Mucosa of gallbladder (tissue), 1 donor: ENCODE results near the gene WDR70. TPM values are rescaled to one million over a fixed set of nuclear protein-coding genes. Genes with fewer than 3 reads are reported as not detected.

Source experiments
- DNase-seq: peaks from one replicate; pipeline ENCODE4 v3.0.0-alpha.2; 2020; ENCODE audit warnings: low spot score
- total RNA-seq: library from RNA; stranded (reverse); gene quantifications from one replicate; pipeline ENCODE4 v1.2.1, GENCODE V29; 2021
- donor health status: DM: no; HTN: no; CAD: no.

The WDR70 gene
- total RNA-seq, 1 donor from 2014 or later, result 26.7 TPM

DNA sequence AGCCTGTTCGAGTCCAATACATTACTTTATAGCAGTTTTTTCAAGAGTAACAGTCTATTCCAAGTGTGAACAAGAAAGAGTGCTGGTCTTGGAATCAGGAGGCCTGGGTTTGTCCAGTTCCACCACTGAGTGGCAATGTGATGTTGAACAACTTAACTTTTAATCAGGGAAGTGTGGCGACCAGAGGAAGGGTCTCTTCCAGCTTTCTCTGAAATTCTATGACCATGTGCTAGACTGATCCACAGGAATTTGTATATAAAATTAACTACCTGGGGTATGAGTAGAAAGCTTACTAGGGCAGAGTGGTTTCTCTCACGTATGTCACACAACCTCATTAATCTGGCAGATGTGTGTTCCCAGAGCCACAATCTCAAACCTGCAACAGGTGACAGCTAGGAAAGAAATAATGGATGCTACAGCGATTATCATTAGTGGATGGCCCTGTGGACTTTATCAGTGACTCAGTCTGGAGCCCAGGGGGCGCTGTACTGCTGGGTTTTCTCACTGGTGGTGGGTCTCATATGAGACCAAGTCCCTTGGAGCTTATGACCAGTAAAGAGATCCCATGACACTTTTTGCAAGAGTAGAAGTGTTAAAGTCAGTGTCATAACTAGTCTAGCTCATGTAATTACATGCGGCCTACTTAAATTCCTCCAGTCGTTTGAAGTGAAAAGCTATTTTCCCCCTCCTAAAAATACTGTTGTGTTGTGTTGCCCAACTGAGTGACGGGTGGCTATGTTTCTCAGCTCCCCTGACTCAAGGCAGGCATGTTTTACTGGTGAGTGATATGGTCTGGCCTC lies 344.2 kb downstream of the WDR70 start:
- DNase-seq, result no peak

- no peak for DNase-seq
These were observed 345.4 kb downstream of the WDR70 start for GRCh38 chr5:37724395-37725125.

GRCh38 chr5:37725185-37725584 lies 346.1 kb downstream of the WDR70 start:
- DNase-seq, result no peak

GRCh38 chr5:37727238-37727637 lies 348.1 kb downstream of the WDR70 start:
- DNase-seq, result no peak

- DNase-seq, result no peak
These were observed 351.9 kb downstream of the WDR70 start for GRCh38 chr5:37730896-37731455.

DNA sequence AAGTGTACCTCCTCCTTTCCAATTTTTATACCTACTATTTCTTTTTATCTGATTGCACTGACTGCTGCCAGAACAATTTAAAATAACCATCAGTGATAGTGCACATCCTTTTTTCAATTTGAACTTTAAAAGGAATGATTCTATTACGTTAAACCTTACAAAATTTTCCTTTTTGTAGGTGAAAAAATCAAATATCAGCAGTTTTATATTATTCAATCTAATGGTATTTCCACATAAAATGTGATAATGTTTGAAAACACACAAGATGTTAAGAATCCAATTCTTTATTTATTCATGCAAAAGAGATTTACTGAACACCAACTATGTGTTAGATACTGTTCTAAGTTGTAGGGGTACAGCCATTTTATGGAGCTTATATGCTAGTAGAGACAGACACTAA lies 355.0 kb downstream of the WDR70 start:
- DNase-seq, result no peak

- no peak for DNase-seq
These were observed 356.7 kb downstream of the WDR70 start for GRCh38 chr5:37735649-37736347.

- DNase-seq, result no peak
These were observed 357.3 kb downstream of the WDR70 start for GRCh38 chr5:37736397-37736796.

DNA sequence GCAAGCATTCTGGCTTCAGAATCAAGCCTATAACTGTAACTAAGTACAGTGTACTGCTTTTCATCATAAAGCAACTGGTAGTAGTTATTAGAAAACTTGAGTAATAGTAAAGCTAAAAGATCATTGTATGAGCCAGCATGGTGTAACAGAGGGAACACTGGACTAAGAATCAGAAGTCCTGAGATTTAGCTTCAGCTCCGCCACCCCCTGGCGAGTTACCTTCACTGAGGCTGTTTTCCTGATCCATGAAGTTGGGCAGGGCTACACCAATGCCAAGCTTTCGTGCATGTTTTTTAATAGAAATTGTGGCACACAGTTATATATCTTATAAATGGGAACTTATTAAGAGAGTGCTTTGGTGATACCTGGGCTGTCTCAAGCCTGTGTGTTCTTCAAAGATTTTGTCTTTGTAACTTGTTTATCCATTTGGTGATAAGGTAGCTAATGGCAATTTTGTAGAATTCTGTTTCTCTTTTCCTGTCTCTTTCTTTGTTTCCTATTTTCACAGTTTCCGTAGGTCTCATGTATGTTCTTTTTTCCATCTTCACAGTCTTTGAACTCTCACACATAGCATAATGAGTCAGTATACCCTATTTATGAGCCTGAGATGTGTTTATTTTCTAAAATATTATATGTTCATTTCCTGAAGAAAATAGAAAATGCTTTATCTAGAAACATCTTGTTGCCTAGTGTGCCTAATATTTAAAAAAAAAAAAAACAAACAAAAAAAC lies 358.4 kb downstream of the WDR70 start:
- DNase-seq, result no peak

GRCh38 chr5:37738057-37738691 lies 359.1 kb downstream of the WDR70 start:
- DNase-seq, result no peak

GRCh38 chr5:37738865-37739488 lies 359.9 kb downstream of the WDR70 start:
- no peak for DNase-seq

DNA sequence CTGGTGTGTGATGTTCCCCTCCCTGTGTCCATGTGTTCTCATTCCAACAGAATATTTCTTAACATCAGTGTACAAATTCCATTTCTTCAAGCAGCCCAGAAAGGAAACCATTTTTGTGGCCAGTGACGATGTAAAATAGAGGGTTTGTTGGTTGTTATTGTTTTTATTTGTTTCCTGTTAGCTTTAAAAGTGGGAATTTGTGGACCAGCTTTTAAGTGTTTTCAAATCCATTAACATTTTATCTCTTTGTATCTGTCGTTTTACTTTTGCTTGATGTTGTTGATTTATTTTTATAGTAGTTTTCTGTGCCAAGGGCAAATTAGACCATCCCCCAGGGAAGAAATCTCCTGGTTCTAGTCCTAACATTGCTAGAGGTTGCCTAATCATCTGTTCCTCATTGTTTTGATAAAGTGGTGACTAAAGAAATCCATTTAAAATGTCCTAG lies 360.7 kb downstream of the WDR70 start:
- no peak for DNase-seq

DNA sequence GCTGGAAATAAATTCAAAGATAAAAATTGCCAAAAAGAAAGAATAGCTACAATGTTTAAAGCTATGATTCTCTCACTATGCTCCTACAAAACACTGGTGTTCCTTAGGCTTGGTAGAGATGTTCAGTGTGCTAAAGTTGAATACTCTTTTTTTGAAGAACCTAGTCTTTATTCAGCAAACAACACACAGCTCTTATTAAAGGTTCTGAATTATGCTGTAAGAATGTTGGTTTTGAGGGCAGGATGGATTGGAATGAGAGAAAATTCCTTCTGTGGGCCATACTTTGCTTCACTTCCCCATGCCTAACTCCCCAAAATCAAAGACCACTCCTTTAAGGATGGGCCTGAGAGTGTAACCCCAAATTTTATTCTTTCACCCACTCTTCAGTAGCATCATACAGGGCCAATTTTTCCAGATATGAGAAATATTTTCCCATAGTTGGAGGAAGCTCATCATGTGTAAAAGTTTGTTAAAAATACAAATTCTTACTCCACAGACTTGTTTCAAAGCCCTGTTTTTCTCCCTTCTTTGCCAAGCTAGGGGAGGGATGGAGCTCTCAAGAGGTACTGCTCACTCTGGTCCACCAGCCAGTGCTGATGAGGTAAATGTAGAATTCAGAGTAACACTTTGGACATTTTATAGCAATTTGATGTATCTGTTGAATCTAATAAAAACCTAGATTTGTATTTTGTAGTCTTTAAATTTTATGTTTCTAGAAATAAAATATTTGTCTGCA lies 361.4 kb downstream of the WDR70 start:
- DNase-seq, result no peak

- no peak for DNase-seq
These were observed 363.0 kb downstream of the WDR70 start for GRCh38 chr5:37742111-37742510.

DNA sequence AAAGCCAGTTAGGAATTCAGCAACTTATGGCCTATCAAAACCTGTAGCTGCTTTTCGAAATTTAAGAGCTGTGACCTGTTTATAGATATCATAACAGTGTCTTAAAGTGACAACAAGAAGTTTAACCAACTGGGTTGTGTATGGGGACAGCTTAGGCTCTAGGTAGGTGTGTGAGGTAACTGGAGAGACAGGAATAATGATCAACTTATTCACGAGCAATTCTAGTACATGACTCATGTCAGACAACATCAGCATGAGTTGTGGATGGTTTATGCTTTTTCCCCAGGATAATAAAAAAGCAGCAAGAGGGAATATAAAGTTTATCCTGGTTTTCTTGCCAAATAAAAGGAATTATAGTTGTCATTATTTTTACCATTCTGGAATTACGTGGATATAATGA lies 372.1 kb downstream of the WDR70 start:
- DNase-seq, result no peak

- no peak for DNase-seq
These were observed 375.9 kb downstream of the WDR70 start for GRCh38 chr5:37754976-37755375.

DNA sequence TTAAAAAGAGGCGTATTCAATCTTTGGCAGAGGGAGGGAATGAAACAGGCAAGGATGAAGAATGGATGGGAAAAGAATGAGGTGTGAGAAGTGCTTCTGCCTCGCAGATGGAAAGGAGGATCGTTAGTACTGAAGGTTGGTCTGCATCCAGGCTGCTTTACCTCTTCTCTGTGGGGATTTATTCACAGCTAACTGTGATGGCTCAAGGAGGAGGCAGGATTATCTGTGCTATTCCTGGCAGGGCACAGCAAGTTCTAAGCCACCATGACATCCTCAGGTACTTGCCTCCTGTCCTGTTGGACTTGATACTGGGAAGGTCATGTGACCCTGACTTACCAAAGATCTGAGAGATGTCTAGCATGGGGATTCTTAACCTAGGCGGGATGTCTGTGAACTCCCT lies 376.5 kb downstream of the WDR70 start:
- no peak for DNase-seq

- no peak for DNase-seq
These were observed 377.1 kb downstream of the WDR70 start for GRCh38 chr5:37756248-37756647.

- no peak for DNase-seq
These were observed 379.0 kb downstream of the WDR70 start for GRCh38 chr5:37757980-37758582.
